SK-N-SH (cell line): Measurements from ENCODE around the gene PJA2. TPM values are rescaled to one million over a fixed set of nuclear protein-coding genes. Genes with fewer than 3 reads are reported as not detected.

Experiments
- CTCF ChIA-PET: fragments of 300-600, 350-600 bp; formaldehyde crosslinking; extraction: SDS; loops from one replicate; lab custom pipeline; 2021; lab: Yijun Ruan, JAX
- POLR2A ChIA-PET: fragments of 350-600 bp; sonication (Branson Sonifier 250); formaldehyde crosslinking; extraction: SDS; loops from one replicate; lab custom pipeline; 2020; ENCODE audit warnings: antibody characterized with exemption, inconsistent platforms; lab: Yijun Ruan, JAX
- DNase-seq: peaks from one replicate; pipeline ENCODE4 v3.0.0; 2012
- H2AFZ ChIP-seq: fragments of 200-600 bp; sonication (generic); 2 replicates; pipeline ENCODE4 v1.8.1; 2016; ENCODE audit warnings: antibody characterized with exemption, mild to moderate bottlenecking, low read depth
- H3F3A ChIP-seq: fragments of 200-600 bp; sonication (generic); replicated peaks from 2 replicates; pipeline ENCODE3; 2016; ENCODE audit warnings: antibody characterized with exemption, mild to moderate bottlenecking; ENCODE audit not compliant: insufficient read depth
- H3K27ac ChIP-seq, 2 experiments: fragments of 200-500 bp in 1 of 2; fragments of 200-600 bp in 1 of 2; sonication (Bioruptor generic) in 1 of 2; sonication (generic), shearing (Covaris generic) in 1 of 2; 2 replicates each; pipeline versions ENCODE4 v1.5.1 to v1.6.1; 2014 to 2016; ENCODE audit warnings: low read depth in 2 of 2, inconsistent platforms in 1 of 2, low read length in 1 of 2, mild to moderate bottlenecking in 1 of 2, mixed read lengths in 1 of 2
- H3K27me3 ChIP-seq: fragments of 200-600 bp; sonication (generic), shearing (Covaris generic); 2 replicates; pipeline ENCODE4 v1.6.1; 2016; ENCODE audit warnings: mixed run types; ENCODE audit not compliant: insufficient read depth
- H3K36me3 ChIP-seq, 2 experiments: fragments of 200-500 bp in 1 of 2; fragments of 200-600 bp in 1 of 2; sonication (Bioruptor generic) in 1 of 2; sonication (generic) in 1 of 2; replicated peaks in 1 of 2; 2 replicates each; pipeline versions ENCODE3 to v1.5.1; 2014 to 2016; ENCODE audit warnings: low read length in 1 of 2, mild to moderate bottlenecking in 1 of 2; ENCODE audit not compliant: insufficient read depth in 2 of 2, control insufficient read depth in 1 of 2
- H3K4me1 ChIP-seq, 2 experiments: fragments of 200-500 bp in 1 of 2; fragments of 200-600 bp in 1 of 2; sonication (Bioruptor generic) in 1 of 2; sonication (generic), shearing (Covaris generic) in 1 of 2; 2 replicates each; pipeline versions ENCODE4 v1.5.1 to v1.6.1; 2014 to 2016; ENCODE audit warnings: low read depth in 1 of 2, low read length in 1 of 2, mixed run types in 1 of 2; ENCODE audit not compliant: insufficient read depth in 2 of 2, control insufficient read depth in 1 of 2
- H3K4me2 ChIP-seq: fragments of 200-600 bp; sonication (generic), shearing (Covaris generic); 2 replicates; pipeline ENCODE4 v1.6.1; 2017; ENCODE audit warnings: mixed run types
- H3K4me3 ChIP-seq, 2 experiments: fragments of 200-500 bp in 1 of 2; fragments of 200-600 bp in 1 of 2; sonication (Bioruptor generic) in 1 of 2; sonication (generic), shearing (Covaris generic) in 1 of 2; 2 replicates each; pipeline versions ENCODE4 v1.5.1 to v1.8.1; 2014 to 2016; ENCODE audit warnings: low read depth in 2 of 2, inconsistent platforms in 1 of 2, low read length in 1 of 2, mild to moderate bottlenecking in 1 of 2, mixed read lengths in 1 of 2, moderate library complexity in 1 of 2
- H3K79me2 ChIP-seq: fragments of 200-600 bp; sonication (generic); 2 replicates; pipeline ENCODE4 v1.8.1; 2017; ENCODE audit warnings: mild to moderate bottlenecking; ENCODE audit not compliant: insufficient read depth
- H3K9ac ChIP-seq: fragments of 200-600 bp; sonication (generic); 2 replicates; pipeline ENCODE4 v1.6.1; 2017; ENCODE audit warnings: mixed run types
- H3K9me2 ChIP-seq: fragments of 200-600 bp; sonication (generic); 2 replicates; pipeline ENCODE4 v1.6.1; 2017; ENCODE audit warnings: mixed run types
- H3K9me3 ChIP-seq: fragments of 200-600 bp; sonication (generic); 2 replicates; pipeline ENCODE4 v1.6.1; 2017; ENCODE audit warnings: mixed run types, mild to moderate bottlenecking, moderate library complexity
- H4K20me1 ChIP-seq: fragments of 200-600 bp; sonication (generic); 2 replicates; pipeline ENCODE4 v1.6.1; 2017; ENCODE audit warnings: mild to moderate bottlenecking, mixed run types; ENCODE audit not compliant: insufficient read depth
- CHD2 ChIP-seq: fragments of 150-350 bp; IDR thresholded peaks from 2 replicates; pipeline ENCODE4 v1.6.1; 2018; ENCODE audit warnings: low read length; ENCODE audit not compliant: partially characterized antibody
- ELF1 ChIP-seq: IDR thresholded peaks from 2 replicates; pipeline ENCODE4 v1.4.0; 2012
- FOSL2 ChIP-seq: IDR thresholded peaks from 2 replicates; pipeline ENCODE4 v1.4.0; 2012; ENCODE audit warnings: low read depth, mild to moderate bottlenecking, moderate library complexity, borderline replicate concordance
- GABPA ChIP-seq: IDR thresholded peaks from 2 replicates; pipeline ENCODE4 v1.4.0; 2012; ENCODE audit warnings: low read depth, mild to moderate bottlenecking
- GATA2 ChIP-seq: sonication (generic); formaldehyde crosslinking; IDR thresholded peaks from 2 replicates; pipeline ENCODE4 v1.5.0; 2020; ENCODE audit warnings: mild to moderate bottlenecking, missing genetic modification reagents
- IRF3 ChIP-seq: fragments of 150-350 bp; IDR thresholded peaks from 2 replicates; pipeline ENCODE4 v1.6.1; 2016; ENCODE audit warnings: mild to moderate bottlenecking, low read depth, low read length
- JUND ChIP-seq: IDR thresholded peaks from 2 replicates; pipeline ENCODE4 v1.4.0; 2012
- NFIC ChIP-seq: IDR thresholded peaks from 2 replicates; pipeline ENCODE4 v1.4.0; 2012; ENCODE audit warnings: borderline replicate concordance
- POLR2AphosphoS5 ChIP-seq: IDR thresholded peaks from 2 replicates; pipeline ENCODE4 v1.6.1; 2012; ENCODE audit warnings: low read depth, low read length
- RCOR1 ChIP-seq: fragments of 150-350 bp; IDR thresholded peaks from 2 replicates; pipeline ENCODE4 v1.6.1; 2017; ENCODE audit warnings: antibody characterized with exemption, low read length
- REST ChIP-seq: IDR thresholded peaks from 2 replicates; pipeline ENCODE4 v1.6.1; 2012; ENCODE audit warnings: mild to moderate bottlenecking, low read depth, low read length, moderate library complexity
- SIN3A ChIP-seq: IDR thresholded peaks from 2 replicates; pipeline ENCODE4 v1.6.1; 2012; ENCODE audit warnings: low read depth, mild to moderate bottlenecking, low read length, moderate library complexity, borderline replicate concordance
- SMC3 ChIP-seq: IDR thresholded peaks from 2 replicates; pipeline ENCODE4 v1.6.1; 2012; ENCODE audit warnings: low read depth, low read length, improper control_type of control experiment
- USF2 ChIP-seq: fragments of 150-350 bp; IDR thresholded peaks from 2 replicates; pipeline ENCODE4 v1.6.1; 2017; ENCODE audit warnings: antibody characterized with exemption, low read length, low read depth, borderline replicate concordance
- ZBTB33 ChIP-seq: IDR thresholded peaks from 2 replicates; pipeline ENCODE4 v1.4.0; 2012; ENCODE audit warnings: low read depth, borderline replicate concordance
- WGBS: methylation state at CpG from one replicate; pipeline ENCODE4 v1.1.6; 2017; ENCODE audit warnings: low lambda C conversion rate; 5-methylcytosine and 5-hydroxymethylcytosine counted together
- polyA plus RNA-seq, 3 experiments: library from polyadenylated mRNA; depleted of rRNA; stranded (reverse); fragments of >200 nt; gene quantifications; 2 replicates each; pipeline ENCODE4 v1.2.3, GENCODE V29; 2012

Gene PJA2
- polyA plus RNA-seq, 1 of the 3 experiments (the other 2 are of a cell fraction): 30.7 TPM

- no peak for DNase-seq
- no peaks in the 10 kb centered on the region for H3K9me3 ChIP-seq
- no peak overlapping the region for H3K9ac ChIP-seq
- no peaks in the 10 kb centered on the region for H3K27me3 ChIP-seq
- no peak overlapping the region for H3K4me3 ChIP-seq
- CTCF ChIA-PET: no interaction called here
- H4K20me1 ChIP-seq: no peaks in the 10 kb centered on the region
- no peak overlapping the region for H3K27ac ChIP-seq
- no peaks in the 10 kb centered on the region for H3F3A ChIP-seq
- H3K36me3 ChIP-seq: no peaks in the 10 kb centered on the region
- H3K4me2 ChIP-seq: no peak overlapping the region
- H2AFZ ChIP-seq: no peak overlapping the region
- H3K79me2 ChIP-seq: no peaks in the 10 kb centered on the region
- no peaks in the 10 kb centered on the region for H3K4me1 ChIP-seq
- TF ChIP-seq RCOR1: no peak
- no peak for TF ChIP-seq ELF1
- no peak for TF ChIP-seq USF2
- no peak for TF ChIP-seq IRF3
- TF ChIP-seq ZBTB33: no peak
- TF ChIP-seq, all 33 proteins: peak for 0
- no peaks in the 10 kb centered on the region for H3K9me2 ChIP-seq
- POLR2A ChIA-PET: no interaction called here
- WGBS: 89% methylated on average over 7 of the region's 7 CpGs
Measured at GRCh38 chr5:109319351-109319750, 90.4 kb downstream of the PJA2 start.

GRCh38 chr5:109318455-109319108 lies 91.2 kb downstream of the PJA2 start:
- Histone ChIP-seq H3K4me3 (no peak overlapping the region), H3K36me3 (no peaks in the 10 kb centered on the region), H3F3A (no peaks in the 10 kb centered on the region), H3K9me3 (no peaks in the 10 kb centered on the region), H4K20me1 (no peaks in the 10 kb centered on the region), H3K27ac (no peak overlapping the region), H3K79me2 (no peaks in the 10 kb centered on the region), H3K4me2 (no peak overlapping the region), H3K9me2 (no peaks in the 10 kb centered on the region), H2AFZ (no peak overlapping the region), H3K4me1 (no peaks in the 10 kb centered on the region), H3K27me3 (no peaks in the 10 kb centered on the region), H3K9ac (no peak overlapping the region)
- no peak for DNase-seq
- CTCF ChIA-PET: no interaction called here
- POLR2A ChIA-PET: no interaction called here
- 87% methylated on average over 9 of the region's 9 CpGs for whole genome bisulfite sequencing
- TF ChIP-seq GATA2 (CRISPR knock-in tag) (no peak), CHD2 (no peak), SMC3 (no peak), NFIC (no peak), JUND (no peak), FOSL2 (no peak), REST (no peak), POLR2AphosphoS5 (no peak), GABPA (no peak), SIN3A (no peak)
